ENCODE data around the gene ZCCHC13.
"Not testable (repeated sequence)": the region's sequence is repeated elsewhere in the genome, so short reads cannot be mapped to it uniquely, and the experiment has no call there.

The ZCCHC13 gene

GRCh38 chrX:74324131-74324530 lies 20.2 kb downstream of the ZCCHC13 start:
- no peak for FAIRE-seq

- no peak for FAIRE-seq
Measured at GRCh38 chrX:74325130-74326059, 21.4 kb downstream of the ZCCHC13 start.

GRCh38 chrX:74338852-74339251 lies 34.9 kb downstream of the ZCCHC13 start:
- FAIRE-seq: no peak

DNA sequence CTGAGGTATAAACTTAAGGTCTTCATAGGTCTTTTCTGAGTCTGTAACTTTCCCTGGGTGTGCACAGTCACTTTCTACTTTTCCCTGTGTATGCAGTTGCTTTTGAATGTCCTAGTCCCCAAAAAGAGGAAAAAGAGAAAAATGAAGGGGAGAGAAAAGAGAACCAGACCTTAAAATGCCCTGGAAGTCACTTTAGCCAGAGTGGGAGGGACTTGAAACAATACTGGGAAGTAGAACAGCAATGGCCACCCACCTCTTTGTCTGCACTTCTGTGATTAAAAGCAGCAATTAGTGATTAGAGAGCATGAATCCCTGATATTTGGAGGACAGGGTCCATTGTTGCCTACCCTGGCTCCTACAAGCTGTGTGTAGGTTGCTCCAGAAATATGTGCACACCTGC lies 36.1 kb downstream of the ZCCHC13 start:
- FAIRE-seq: no peak

DNA sequence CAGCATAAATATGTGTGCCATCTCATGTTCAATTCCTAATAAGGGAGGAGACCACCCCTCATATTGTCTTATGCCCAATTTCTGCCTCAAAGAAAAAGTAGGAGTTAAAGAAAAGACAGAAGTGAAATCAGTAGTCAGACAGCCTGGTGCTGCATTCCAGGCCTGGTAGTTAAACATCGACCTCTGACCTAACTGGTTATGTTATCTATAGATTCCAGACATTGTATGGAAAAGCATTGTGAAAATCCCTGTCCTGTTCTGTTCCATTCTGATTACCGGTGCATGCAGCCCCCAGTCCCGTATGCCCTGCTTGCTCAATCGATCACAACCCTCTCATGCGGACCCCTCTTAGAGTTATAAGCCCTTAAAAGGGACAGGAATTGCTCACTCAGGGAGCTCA lies 38.2 kb downstream of the ZCCHC13 start:
- not testable (repeated sequence) for FAIRE-seq

GRCh38 chrX:74343343-74344279 lies 39.6 kb downstream of the ZCCHC13 start:
- FAIRE-seq: peak; percentile 89

DNA sequence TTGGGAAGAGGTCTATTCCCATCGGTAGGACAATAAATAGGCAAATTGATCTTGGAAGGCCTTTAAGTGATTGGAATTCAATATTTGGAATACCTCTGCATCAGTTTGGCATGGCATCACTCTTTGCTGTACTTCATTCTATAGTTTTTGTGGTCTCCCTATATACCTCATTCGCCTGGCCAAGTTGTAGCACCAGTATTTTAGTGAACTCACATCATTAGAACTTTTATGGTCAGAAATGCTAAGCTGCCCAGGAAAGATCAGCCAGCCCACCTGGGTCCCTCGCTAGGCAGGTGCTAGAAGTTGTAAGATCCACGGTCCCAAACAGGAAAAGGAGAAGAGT lies 40.3 kb downstream of the ZCCHC13 start:
- FAIRE-seq: no peak

DNA sequence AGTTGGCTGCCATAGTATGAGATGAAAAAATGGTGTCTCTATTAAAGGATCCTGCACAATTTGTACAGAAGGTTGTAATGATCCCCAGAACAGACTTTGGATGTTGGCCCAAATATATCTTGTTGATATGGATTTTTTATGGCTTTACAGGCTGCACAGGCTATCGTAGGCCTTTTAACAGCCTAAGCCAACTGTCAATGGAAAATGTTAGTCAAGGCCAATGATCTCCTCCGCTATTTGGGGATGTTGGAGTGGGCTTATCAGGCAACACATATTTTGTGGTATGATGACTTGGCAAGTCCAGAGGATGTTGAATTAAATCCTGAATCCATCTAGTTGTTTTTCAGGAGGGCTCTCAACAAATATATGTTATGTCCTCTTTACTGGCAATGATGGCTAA lies 42.1 kb downstream of the ZCCHC13 start:
- no peak for FAIRE-seq

GRCh38 chrX:74349387-74349786 lies 45.4 kb downstream of the ZCCHC13 start:
- FAIRE-seq: no peak

GRCh38 chrX:74351760-74352159 lies 47.8 kb downstream of the ZCCHC13 start:
- FAIRE-seq: no peak

DNA sequence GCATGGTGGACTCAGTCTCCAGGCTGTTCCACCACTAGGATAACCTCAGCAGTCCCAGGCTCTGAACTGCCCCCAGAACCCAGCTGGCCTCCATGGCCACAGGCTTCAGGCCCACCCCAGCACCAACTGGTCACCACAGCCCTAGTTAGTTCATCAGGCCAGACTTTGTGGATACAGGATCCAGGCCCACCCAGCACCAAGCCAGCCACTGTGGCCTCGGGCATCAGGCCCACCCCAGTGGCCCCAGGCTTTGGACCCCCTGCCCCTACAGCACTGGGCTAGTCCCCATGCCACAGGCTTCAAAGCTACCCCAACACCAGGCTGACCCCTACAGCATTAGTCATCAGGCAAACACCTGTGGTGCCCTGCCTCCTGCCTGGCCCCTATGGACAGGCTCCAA lies 50.0 kb downstream of the ZCCHC13 start:
- FAIRE-seq: no peak

Measured in G401.6 (cell line).